GM12891 (cell line): ENCODE data around the gene SEMA6A.

Experiments used
- POLR2A ChIP-seq: IDR thresholded peaks from 2 replicates; pipeline ENCODE4 v1.6.1; 2011; ENCODE audit warnings: low read depth, low read length, control low read depth
- POLR2AphosphoS5 ChIP-seq: IDR thresholded peaks from 2 replicates; pipeline ENCODE4 v1.6.1; 2011; ENCODE audit warnings: low read depth, low read length, control low read depth
- TAF1 ChIP-seq: IDR thresholded peaks from 2 replicates; pipeline ENCODE4 v1.6.1; 2011; ENCODE audit warnings: low read depth, low read length, control low read depth

DNA sequence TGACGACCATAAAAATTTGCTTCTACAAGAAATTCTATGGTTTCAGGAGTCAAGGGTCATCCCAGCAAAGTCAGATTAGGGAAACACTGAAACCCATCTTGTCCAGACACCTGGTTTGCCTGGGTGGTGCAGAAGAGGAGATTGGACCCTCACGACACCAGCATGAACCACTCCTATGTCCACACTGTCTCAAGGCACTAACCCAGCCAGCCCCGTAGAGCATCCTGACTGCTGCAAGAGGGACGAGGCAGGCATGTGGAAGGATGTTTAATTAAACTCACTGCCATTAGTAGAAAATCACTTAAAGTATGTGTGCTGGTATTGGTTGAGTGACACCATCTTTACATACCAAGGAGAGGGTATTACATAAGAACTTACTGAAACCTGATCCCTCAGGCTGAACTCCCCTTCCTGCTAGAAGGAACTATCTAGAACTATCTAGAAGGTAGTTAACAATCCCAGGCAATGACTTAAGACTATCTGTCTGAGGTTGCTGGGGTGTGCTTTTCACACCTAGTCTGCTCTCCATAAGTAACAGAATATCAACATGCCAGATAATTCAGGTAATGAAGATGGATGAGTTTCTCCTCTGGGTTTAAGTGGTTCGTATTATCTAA lies 93.6 kb downstream of the SEMA6A start:
- TF ChIP-seq POLR2A (no peak), TAF1 (no peak), POLR2AphosphoS5 (no peak)
